HG03342 (cell line): Measurements from ENCODE around the gene DVL2.

Source experiments
- ATAC-seq: cut with Tn5 transposase; IDR thresholded peaks from one replicate; pipeline ENCODE4 v1.9.1; 2021; ENCODE audit warnings: mild to moderate bottlenecking, moderate library complexity; ENCODE audit not compliant: unreplicated experiment

Gene DVL2

GRCh38 chr17:7176107-7176840, 58.0 kb downstream of the DVL2 start:
- no peak for ATAC-seq
